K562 (cell line): ENCODE results near the gene OTOG. TPM values are rescaled to one million over a fixed set of nuclear protein-coding genes. Genes with fewer than 3 reads are reported as not detected.

Experiments
- ATAC-seq: fragments of 200-7000 bp; cut with Tn5 transposase; 3 replicates; pipeline ENCODE4 v1.9.1; 2020; ENCODE audit warnings: moderate library complexity
- BruUV-seq: library from RNA; stranded (reverse); fragments of 400-500 nt; replicated peaks from 2 replicates; lab custom pipeline; 2021; lab: Mats Ljungman, UMichigan
- CTCF ChIA-PET: fragments of 300-600 bp; formaldehyde crosslinking; extraction: SDS; loops from one replicate; lab custom pipeline; 2021; ENCODE audit warnings: low intra/inter-chr PET ratio; lab: Yijun Ruan, JAX
- POLR2A ChIA-PET: fragments of 300-600, 350-650 bp; sonication (Branson Sonifier 250); formaldehyde crosslinking; extraction: SDS; loops from one replicate; lab custom pipeline; 2021; ENCODE audit warnings: antibody characterized with exemption, inconsistent platforms; lab: Yijun Ruan, JAX
- DNase-seq, 4 experiments: peaks; one replicate each; pipeline versions ENCODE4 v3.0.0 to v3.0.0-alpha.2; 2011 to 2018; ENCODE audit warnings: low spot score in 3 of 4, mixed read lengths in 3 of 4; ENCODE audit errors: extremely low read depth in 1 of 4
- FAIRE-seq: peaks from 2 replicates; lab custom pipeline; 2011; peaks lifted over from hg19 to GRCh38; lab: Jason Lieb, UNC
- H2AFZ ChIP-seq: 2 replicates; pipeline ENCODE4 v1.6.0; 2011; ENCODE audit warnings: low read depth, low read length, control low read depth, inconsistent platforms
- H3K27ac ChIP-seq: fragments of 200-600 bp; 3 replicates; pipeline ENCODE4 v1.8.0; 2011; ENCODE audit warnings: low read depth, mild to moderate bottlenecking, control low read depth, inconsistent platforms, low read length, moderate library complexity, mixed read lengths; ENCODE audit errors: extremely low read depth
- H3K27me3 ChIP-seq, 2 experiments: fragments of 300-600 bp in 1 of 2; 2 replicates in 1 of 2; 3 replicates in 1 of 2; pipeline versions ENCODE4 v1.6.0 to v1.8.0; 2011; ENCODE audit warnings: inconsistent platforms in 2 of 2, low read length in 2 of 2, mild to moderate bottlenecking in 1 of 2, mixed read lengths in 1 of 2, moderate library complexity in 1 of 2; ENCODE audit not compliant: control insufficient read depth in 2 of 2, insufficient read depth in 2 of 2
- H3K36me3 ChIP-seq: fragments of 300-600 bp; 3 replicates; pipeline ENCODE4 v1.8.0; 2011; ENCODE audit warnings: mild to moderate bottlenecking, low read length, inconsistent platforms; ENCODE audit not compliant: control insufficient read depth, insufficient read depth
- H3K4me1 ChIP-seq, 2 experiments: fragments of 200-600 bp in 1 of 2; replicated peaks in 1 of 2; 2 replicates in 1 of 2; 3 replicates in 1 of 2; pipeline versions ENCODE4 v1.5.1 to v1.8.0; 2011; ENCODE audit warnings: inconsistent platforms in 2 of 2, low read length in 2 of 2, mild to moderate bottlenecking in 1 of 2, mixed read lengths in 1 of 2, moderate library complexity in 1 of 2; ENCODE audit not compliant: control insufficient read depth in 2 of 2, insufficient read depth in 2 of 2
- H3K4me2 ChIP-seq: 2 replicates; pipeline ENCODE4 v1.6.1; 2011; ENCODE audit warnings: low read length, control low read depth, inconsistent platforms, mixed read lengths; ENCODE audit not compliant: insufficient read depth
- H3K4me3 ChIP-seq: fragments of 200-600 bp; sonication (generic), shearing (Covaris generic); 2 replicates; pipeline ENCODE4 v1.5.1; 2016; ENCODE audit warnings: control low read depth, inconsistent platforms
- H3K79me2 ChIP-seq: fragments of 200-600 bp; 3 replicates; pipeline ENCODE4 v1.8.0; 2011; ENCODE audit warnings: low read length, inconsistent platforms; ENCODE audit not compliant: control insufficient read depth, insufficient read depth
- H3K9ac ChIP-seq, 2 experiments: 2 replicates each; pipeline versions ENCODE4 v1.6.0 to v1.6.1; 2011; ENCODE audit warnings: low read depth in 2 of 2, low read length in 2 of 2, control low read depth in 1 of 2, inconsistent platforms in 1 of 2, mild to moderate bottlenecking in 1 of 2, mixed read lengths in 1 of 2; ENCODE audit not compliant: insufficient read depth in 1 of 2
- H3K9me1 ChIP-seq: one replicate; pipeline ENCODE4 v1.6.0; 2011; ENCODE audit warnings: inconsistent platforms, mild to moderate bottlenecking, low read length, moderate library complexity; ENCODE audit not compliant: control insufficient read depth, insufficient read depth
- H3K9me3 ChIP-seq: replicated peaks from 2 replicates; pipeline ENCODE4 v1.5.1; 2011; ENCODE audit warnings: low read depth, low read length, inconsistent platforms; ENCODE audit not compliant: control insufficient read depth, insufficient read depth
- H4K20me1 ChIP-seq: replicated peaks from 2 replicates; pipeline ENCODE4 v1.6.1; 2011; ENCODE audit warnings: low read length, inconsistent platforms, mixed read lengths; ENCODE audit not compliant: control insufficient read depth, insufficient read depth
- HBP1 ChIP-seq: fragments of 450-650 bp; formaldehyde crosslinking; IDR thresholded peaks from 2 replicates; pipeline ENCODE4 v1.4.0; 2022; ENCODE audit warnings: missing genetic modification characterization
- NCOA1 ChIP-seq: fragments of 450-650 bp; IDR thresholded peaks from 2 replicates; pipeline ENCODE4 v1.6.1; 2016; ENCODE audit warnings: low read depth
- ZBTB2 ChIP-seq: fragments of 450-650 bp; IDR thresholded peaks from 2 replicates; pipeline ENCODE4 v1.6.1; 2016; ENCODE audit warnings: antibody characterized with exemption
- ZNF431 ChIP-seq: sonication (generic); formaldehyde crosslinking; IDR thresholded peaks from 2 replicates; pipeline ENCODE4 v1.8.0; 2022; ENCODE audit warnings: mild to moderate bottlenecking, missing genetic modification reagents
- ZNF561 ChIP-seq: fragments of 450-650 bp; formaldehyde crosslinking; conservative IDR thresholded peaks from 2 replicates; pipeline ENCODE4 v1.4.0; 2020; ENCODE audit warnings: mild to moderate bottlenecking, moderate library complexity
- WGBS: fragments of 100-300 bp; shearing (Covaris generic); methylation state at CpG from one replicate; pipeline ENCODE4 v1.1.6; 2016; ENCODE audit warnings: low coverage, mixed read lengths; ENCODE audit not compliant: insufficient coverage; ENCODE audit errors: missing lambda C conversion rate; 5-methylcytosine and 5-hydroxymethylcytosine counted together
- in situ Hi-C: fragments of 300-500 bp; cut with MboI; formaldehyde crosslinking; loops from 4 replicates; pipeline ENCODE4 v1.15.0; 2018; ENCODE audit warnings: inconsistent platforms, mixed read lengths
- intact Hi-C: fragments of 100-400 bp; cut with micrococcal nuclease; formaldehyde crosslinking; loops from 2 replicates; pipeline ENCODE4 v1.14.2; 2022
- polyA plus RNA-seq, 8 experiments: library from polyadenylated mRNA; depleted of rRNA in 4 of 8; stranded (reverse) in 5 of 8; unstranded in 3 of 8; fragments of >200 nt; fragmentation: Nextera tagmentation in 2 of 8; fragmentation: Illumina TruSeq in 1 of 8; extraction: Ambion mirVana in 2 of 8; extraction: Trizol in 1 of 8; gene quantifications; 2 replicates each; pipeline versions ENCODE4 v1.2.1 to v1.2.3, GENCODE V29; 2011 to 2014; ENCODE audit warnings: inconsistent platforms in 1 of 8, missing spikeins in 1 of 8
- total RNA-seq, 7 experiments: library from RNA; depleted of rRNA in 6 of 7; stranded (reverse); fragments of >200 nt in 6 of 7; fragmentation: Illumina TruSeq in 2 of 7; extraction: Trizol in 2 of 7; gene quantifications; 2 replicates each; pipeline versions ENCODE4 v1.2.1 to v1.2.3, GENCODE V29; 2011 to 2021; ENCODE audit warnings: low replicate concordance in 1 of 7

Gene OTOG
- total and polyA plus RNA-seq, 9 of the 15 experiments (the other 6 are each of a cell fraction or from before 2014, with no cell fraction given) = not detected

DNA sequence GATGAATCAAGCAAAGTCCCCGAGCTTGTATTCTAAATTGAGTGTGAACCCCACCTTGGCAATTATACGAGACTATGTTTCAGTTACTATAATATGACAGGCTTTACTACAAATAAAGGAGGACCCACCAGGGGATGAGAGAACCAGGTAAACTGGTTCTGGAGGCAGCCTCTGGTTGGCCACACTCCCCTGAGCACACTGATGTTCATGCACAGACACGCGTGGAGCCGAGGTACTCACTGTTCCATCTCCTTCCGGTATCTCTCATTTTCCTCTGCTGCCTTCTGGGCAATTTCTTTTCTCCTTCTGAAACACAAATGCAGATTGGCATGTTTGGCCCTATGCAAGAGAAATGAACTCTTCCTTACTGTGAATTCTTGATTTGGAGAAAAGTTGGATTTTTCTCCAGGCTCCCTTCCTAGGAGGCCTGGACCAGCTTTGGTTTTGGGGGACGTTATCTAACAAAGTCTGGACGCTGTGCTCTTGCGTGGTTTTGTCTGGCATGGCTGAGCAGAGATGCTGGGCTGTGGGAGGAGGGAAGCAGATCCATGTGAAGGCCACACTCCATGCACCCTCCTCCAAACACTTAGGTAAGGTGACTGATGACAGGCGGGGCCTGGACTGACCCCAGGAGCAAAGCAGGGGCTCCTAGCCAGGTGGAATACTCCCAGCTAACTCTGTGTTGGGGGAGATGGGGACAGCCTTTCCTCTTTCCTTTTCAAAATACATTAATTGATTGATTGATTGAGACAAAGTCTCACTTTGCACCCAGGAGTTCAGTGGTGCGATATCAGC is 25.8 kb upstream of the OTOG start:
- H3K9me1 ChIP-seq = no peaks in the 10 kb centered on the region
- H3K4me1 ChIP-seq = no peaks in the 10 kb centered on the region
- no peak overlapping the region for H3K9ac ChIP-seq
- peaks cover 16 to 78% of the 10 kb centered on the region in 2 experiments; a peak in 4 of 5 replicates for H3K27me3 ChIP-seq
- no peak overlapping the region for H3K27ac ChIP-seq
- H3K79me2 ChIP-seq = no peaks in the 10 kb centered on the region
- DNase-seq (no peak), ATAC-seq (no peak), FAIRE-seq (no peak)
- BruUV-seq = no TSS peak
- TF ChIP-seq ZNF431 = no peak
- H2AFZ ChIP-seq = no peak overlapping the region
- intact Hi-C loops = no loop called here
- POLR2A ChIA-PET = interaction anchor here (0.6 to 1.0 kb wide), 3 partner anchors 10 to 116 kb away, joined by 3 to 4 read pairs (median 3); no protein-coding TSS in a partner anchor
- H3K4me3 ChIP-seq = no peak overlapping the region
- CTCF ChIA-PET = interaction anchor here (0.6 kb wide), 1 partner anchor 134 kb away, joined by 3 read pairs; no protein-coding TSS in a partner anchor
- no peaks in the 10 kb centered on the region for H3K36me3 ChIP-seq
- H4K20me1 ChIP-seq = peaks cover 3% of the 10 kb centered on the region; the same call in 1 of the 2 replicates
- in situ Hi-C loops = loop anchor here (10.0 kb wide), 2 partner anchors 127 to 287 kb away; no protein-coding TSS in a partner anchor
- 1% methylated on average over 10 of the region's 11 CpGs for WGBS
- H3K4me2 ChIP-seq = no peak overlapping the region
- H3K9me3 ChIP-seq = no peaks in the 10 kb centered on the region

- Histone ChIP-seq H3K27ac (no peak overlapping the region), H3K4me2 (no peak overlapping the region), H2AFZ (no peak overlapping the region), H4K20me1 (peaks cover 3% of the 10 kb centered on the region; the same call in 1 of the 2 replicates), H3K36me3 (no peaks in the 10 kb centered on the region), H3K9me3 (no peaks in the 10 kb centered on the region), H3K27me3 (peaks cover 12 to 73% of the 10 kb centered on the region in 2 experiments; a peak in 4 of 5 replicates), H3K4me1 (no peaks in the 10 kb centered on the region), H3K4me3 (no peak overlapping the region), H3K9me1 (no peaks in the 10 kb centered on the region), H3K79me2 (no peaks in the 10 kb centered on the region), H3K9ac (peak overlapping the region in 1 of 2 experiments; percentile 12; a peak in 1 of 4 replicates)
- TF ChIP-seq ZNF561 (CRISPR knock-in tag) = no peak
- no peak for TF ChIP-seq NCOA1
- TF ChIP-seq HBP1 (CRISPR knock-in tag) = no peak
- TF ChIP-seq ZBTB2 = no peak
- 19% methylated on average over 8 of the region's 17 CpGs for WGBS
- FAIRE-seq (no peak), DNase-seq (no peak), ATAC-seq (no peak)
- no TSS peak for BruUV-seq
- ChIA-PET POLR2A (interaction anchor here (0.6 to 0.7 kb wide), 3 partner anchors 33 to 283 kb away, joined by 3 read pairs; no protein-coding TSS in a partner anchor), CTCF (no interaction called here)
- intact Hi-C loops (no loop called here), in situ Hi-C loops (loop anchor here (10.0 kb wide), 2 partner anchors 128 to 288 kb away; no protein-coding TSS in a partner anchor)
Observed at GRCh38 chr11:17522655-17523054, 24.4 kb upstream of the OTOG start.
